HG03575 (cell line): ENCODE measurements around the gene RAD51B.
"Not testable (repeated sequence)": the region's sequence is repeated elsewhere in the genome, so short reads cannot be mapped to it uniquely, and the experiment has no call there.

Source experiments
- ATAC-seq: cut with Tn5 transposase; IDR thresholded peaks from one replicate; pipeline ENCODE4 v1.9.1; 2021; ENCODE audit not compliant: unreplicated experiment, insufficient number of reproducible peaks, low FRiP score; ENCODE audit errors: extremely low read depth

RAD51B gene

GRCh38 chr14:68208218-68208617, 388.6 kb downstream of the RAD51B start:
- no peak for ATAC-seq

GRCh38 chr14:68208626-68209317, 389.2 kb downstream of the RAD51B start:
- no peak for ATAC-seq

- peak; percentile 79 for ATAC-seq
Measured at GRCh38 chr14:68210729-68211299, 391.2 kb downstream of the RAD51B start.

- ATAC-seq = no peak
Measured at GRCh38 chr14:68211421-68211820, 391.8 kb downstream of the RAD51B start.

- ATAC-seq = no peak
Measured at GRCh38 chr14:68211886-68212285, 392.3 kb downstream of the RAD51B start.

- no peak for ATAC-seq
Measured at GRCh38 chr14:68212361-68212760, 392.8 kb downstream of the RAD51B start.

- ATAC-seq = no peak
Measured at GRCh38 chr14:68214431-68214830, 394.9 kb downstream of the RAD51B start.

GRCh38 chr14:68215629-68216028, 396.1 kb downstream of the RAD51B start:
- no peak for ATAC-seq

- no peak for ATAC-seq
Measured at GRCh38 chr14:68216079-68216478, 396.5 kb downstream of the RAD51B start.

GRCh38 chr14:68216957-68217356, 397.4 kb downstream of the RAD51B start:
- no peak for ATAC-seq

- no peak for ATAC-seq
Measured at GRCh38 chr14:68217791-68218340, 398.3 kb downstream of the RAD51B start.

GRCh38 chr14:68219407-68219806, 399.8 kb downstream of the RAD51B start:
- ATAC-seq = no peak

GRCh38 chr14:68221046-68221445, 401.5 kb downstream of the RAD51B start:
- not testable (repeated sequence) for ATAC-seq

GRCh38 chr14:68222154-68222553, 402.6 kb downstream of the RAD51B start:
- no peak for ATAC-seq

GRCh38 chr14:68222726-68223125, 403.1 kb downstream of the RAD51B start:
- no peak for ATAC-seq

GRCh38 chr14:68223631-68224030, 404.1 kb downstream of the RAD51B start:
- no peak for ATAC-seq

- ATAC-seq = no peak
Measured at GRCh38 chr14:68225321-68225720, 405.7 kb downstream of the RAD51B start.

GRCh38 chr14:68226523-68226922, 406.9 kb downstream of the RAD51B start:
- no peak for ATAC-seq

GRCh38 chr14:68228656-68229055, 409.1 kb downstream of the RAD51B start:
- ATAC-seq = no peak

- ATAC-seq = no peak
Measured at GRCh38 chr14:68229423-68230100, 410.0 kb downstream of the RAD51B start.
